Upper lobe of right lung (tissue), 1 donor: ENCODE data around the gene GPR21. TPM values are rescaled to one million over a fixed set of nuclear protein-coding genes. Genes with fewer than 3 reads are reported as not detected.
A peak's percentile ranks its signal among the peaks of the same experiment; 100 is the strongest.

ENCODE experiments used
- ATAC-seq: fragments of 200-7000 bp; cut with Tn5 transposase; one replicate; pipeline ENCODE4 v1.9.1; 2020; ENCODE audit warnings: mild to moderate bottlenecking, moderate library complexity
- DNase-seq: peaks from one replicate; pipeline ENCODE4 v3.0.0-alpha.2; 2020
- H3K27ac ChIP-seq: fragments of 200-600 bp; one replicate; pipeline ENCODE4 v1.8.0; 2022
- H3K27me3 ChIP-seq: fragments of 200-600 bp; one replicate; pipeline ENCODE4 v1.8.0; 2022; ENCODE audit warnings: mild to moderate bottlenecking
- H3K36me3 ChIP-seq: fragments of 200-600 bp; one replicate; pipeline ENCODE4 v1.8.0; 2022
- H3K4me1 ChIP-seq: fragments of 200-600 bp; one replicate; pipeline ENCODE4 v1.8.0; 2022
- H3K4me3 ChIP-seq: fragments of 200-600 bp; one replicate; pipeline ENCODE4 v1.8.0; 2022; ENCODE audit warnings: mild to moderate bottlenecking
- H3K9me3 ChIP-seq: fragments of 200-600 bp; one replicate; pipeline ENCODE4 v1.8.0; 2022
- intact Hi-C: fragments of 100-400 bp; cut with DNase I; formaldehyde crosslinking; loops from one replicate; pipeline ENCODE4 v1.11.0; 2022
- total RNA-seq: library from RNA; stranded (reverse); fragmentation: NEBNext Ultra II Directional; extraction: Animal tissue kit (Norgen Biotek cat#: 25700); gene quantifications from one replicate; pipeline ENCODE4 v1.2.1, GENCODE V29; 2021
- TF ChIP-seq, protein P1 (sequence below): fragments of 200-600 bp; IDR thresholded peaks from one replicate; pipeline ENCODE4 v1.8.0; 2022; ENCODE audit warnings: antibody characterized with exemption
- donor health status: DM: no; HTN: yes; CAD: no; lungs with severe emphysema.

Gene GPR21
- total RNA-seq, 1 donor from 2014 or later: 3.3 TPM

DNA sequence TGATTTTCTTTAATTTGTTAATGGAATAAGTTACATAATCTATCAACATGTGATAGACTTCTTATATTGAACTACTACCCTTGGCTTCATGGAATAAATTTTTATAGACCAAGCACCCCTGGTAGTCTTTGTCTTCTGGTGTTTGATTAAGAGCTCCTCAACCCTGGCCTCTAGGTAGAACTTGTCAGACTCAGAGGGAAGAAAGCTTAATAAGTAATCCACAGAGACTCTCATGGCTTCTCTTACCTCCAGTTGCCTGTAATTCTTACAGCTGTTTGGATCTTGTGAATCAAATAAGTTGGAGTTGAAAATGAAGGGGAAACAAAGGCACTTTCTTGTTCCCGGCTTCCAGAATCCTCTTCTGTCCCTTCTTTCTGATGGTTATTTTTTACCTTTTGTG lies 7.0 kb upstream of the GPR21 start:
- TF ChIP-seq, protein P1, sequence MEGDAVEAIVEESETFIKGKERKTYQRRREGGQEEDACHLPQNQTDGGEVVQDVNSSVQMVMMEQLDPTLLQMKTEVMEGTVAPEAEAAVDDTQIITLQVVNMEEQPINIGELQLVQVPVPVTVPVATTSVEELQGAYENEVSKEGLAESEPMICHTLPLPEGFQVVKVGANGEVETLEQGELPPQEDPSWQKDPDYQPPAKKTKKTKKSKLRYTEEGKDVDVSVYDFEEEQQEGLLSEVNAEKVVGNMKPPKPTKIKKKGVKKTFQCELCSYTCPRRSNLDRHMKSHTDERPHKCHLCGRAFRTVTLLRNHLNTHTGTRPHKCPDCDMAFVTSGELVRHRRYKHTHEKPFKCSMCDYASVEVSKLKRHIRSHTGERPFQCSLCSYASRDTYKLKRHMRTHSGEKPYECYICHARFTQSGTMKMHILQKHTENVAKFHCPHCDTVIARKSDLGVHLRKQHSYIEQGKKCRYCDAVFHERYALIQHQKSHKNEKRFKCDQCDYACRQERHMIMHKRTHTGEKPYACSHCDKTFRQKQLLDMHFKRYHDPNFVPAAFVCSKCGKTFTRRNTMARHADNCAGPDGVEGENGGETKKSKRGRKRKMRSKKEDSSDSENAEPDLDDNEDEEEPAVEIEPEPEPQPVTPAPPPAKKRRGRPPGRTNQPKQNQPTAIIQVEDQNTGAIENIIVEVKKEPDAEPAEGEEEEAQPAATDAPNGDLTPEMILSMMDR: no peak

DNA sequence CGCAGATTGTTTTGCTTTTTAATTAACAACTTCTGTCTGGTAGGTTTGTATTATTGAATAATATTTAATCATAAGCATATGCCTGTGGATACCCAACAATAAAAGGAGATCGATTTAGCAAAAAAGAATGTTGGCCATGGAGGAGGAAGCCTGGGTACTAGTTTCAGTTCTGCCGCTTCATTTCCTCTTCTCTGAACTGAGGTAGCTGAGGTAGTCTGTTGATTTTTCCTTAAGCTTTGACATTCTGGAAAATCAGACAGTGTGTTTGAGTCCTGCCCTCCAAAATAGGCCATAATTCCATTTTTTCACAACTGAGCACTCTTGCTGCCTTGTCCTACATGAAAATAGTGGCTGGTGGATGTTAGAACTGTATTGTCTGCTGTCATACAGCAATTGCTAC lies 6.0 kb upstream of the GPR21 start:
- Histone ChIP-seq H3K36me3 (peaks cover 25% of the 10 kb centered on the region), H3K27ac (no peak overlapping the region), H3K4me3 (no peak overlapping the region), H3K27me3 (no peaks in the 10 kb centered on the region), H3K4me1 (peaks cover 7% of the 10 kb centered on the region), H3K9me3 (no peaks in the 10 kb centered on the region)
- DNase-seq (no peak), ATAC-seq (no peak)
- TF ChIP-seq, protein P1: no peak
- intact Hi-C loops: no loop called here

More for the DNA sequence above, 7.0 kb upstream of the GPR21 start:
- H3K27me3 ChIP-seq: no peaks in the 10 kb centered on the region
- ATAC-seq (no peak), DNase-seq (no peak)
- H3K36me3 ChIP-seq: peaks cover 36% of the 10 kb centered on the region
- H3K4me1 ChIP-seq: peaks cover 7% of the 10 kb centered on the region
- intact Hi-C loops: no loop called here
- no peak overlapping the region for H3K4me3 ChIP-seq
- no peaks in the 10 kb centered on the region for H3K9me3 ChIP-seq
- no peak overlapping the region for H3K27ac ChIP-seq

DNA sequence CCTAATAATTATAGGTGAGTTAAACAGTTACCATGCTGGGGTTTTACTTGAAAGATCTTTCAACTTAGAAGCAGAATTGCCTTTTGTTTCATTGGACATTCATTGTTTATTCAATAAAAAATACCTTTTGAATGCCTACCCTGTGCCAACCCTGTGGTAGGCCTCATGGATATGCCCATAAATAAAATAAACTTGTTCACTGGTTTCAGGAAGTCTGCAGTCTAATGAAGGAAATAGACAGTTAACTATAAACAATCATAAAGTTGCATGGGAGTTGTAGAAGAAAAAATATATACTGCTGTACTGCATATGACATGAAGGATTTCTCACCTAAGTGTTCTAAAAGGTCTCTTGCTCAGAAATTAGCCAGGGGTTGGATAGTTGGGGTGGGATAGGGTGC lies 5.3 kb upstream of the GPR21 start:
- Histone ChIP-seq H3K36me3 (peaks cover 20% of the 10 kb centered on the region), H3K9me3 (no peaks in the 10 kb centered on the region), H3K27ac (no peak overlapping the region), H3K27me3 (no peaks in the 10 kb centered on the region), H3K4me1 (peaks cover 7% of the 10 kb centered on the region), H3K4me3 (no peak overlapping the region)
- TF ChIP-seq, protein P1: no peak
- DNase-seq: no peak
- ATAC-seq: no peak
- intact Hi-C loops: no loop called here

DNA sequence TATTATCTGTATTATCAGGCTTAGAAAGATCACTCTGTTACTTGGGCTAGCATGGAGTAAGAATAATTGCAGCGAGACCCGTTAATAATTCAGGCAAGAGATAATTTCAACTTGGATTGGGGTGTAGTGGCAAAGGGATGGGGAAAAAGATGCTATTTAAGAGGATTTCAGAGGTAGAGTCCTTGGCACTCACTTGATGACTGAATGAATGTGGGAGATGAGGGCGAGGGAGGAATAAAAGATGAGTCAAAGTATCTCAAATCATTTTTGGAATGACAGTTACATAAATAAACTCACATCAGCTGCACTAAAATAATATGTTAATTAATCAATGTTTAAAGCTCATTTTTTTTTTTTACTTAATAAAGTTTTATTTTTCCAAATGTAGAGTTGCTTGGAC lies 4.5 kb upstream of the GPR21 start:
- no peaks in the 10 kb centered on the region for H3K27me3 ChIP-seq
- no peak for DNase-seq
- H3K4me1 ChIP-seq: peaks cover 7% of the 10 kb centered on the region
- H3K36me3 ChIP-seq: peaks cover 15% of the 10 kb centered on the region
- H3K9me3 ChIP-seq: no peaks in the 10 kb centered on the region
- no peak overlapping the region for H3K4me3 ChIP-seq
- TF ChIP-seq, protein P1: no peak
- ATAC-seq: no peak
- intact Hi-C loops: no loop called here
- no peak overlapping the region for H3K27ac ChIP-seq

DNA sequence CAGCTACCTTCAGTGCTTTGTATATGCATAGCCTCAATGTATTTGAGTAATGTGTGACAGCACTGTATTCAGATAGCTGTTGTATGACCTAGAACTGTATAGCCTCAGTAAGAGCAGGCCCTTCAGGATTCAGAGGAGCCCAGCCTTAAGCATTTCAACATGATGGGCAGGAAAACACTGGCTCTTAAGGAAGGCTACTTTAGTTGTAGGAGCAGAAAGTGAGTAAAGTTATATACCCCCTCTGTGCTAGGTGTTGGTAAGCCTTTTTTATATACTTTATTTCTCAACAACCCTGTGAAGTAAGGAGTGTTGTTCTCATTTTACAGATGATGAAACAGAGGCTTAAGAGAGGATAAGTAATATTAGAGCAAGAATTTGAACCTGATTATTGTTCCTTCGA lies 1.5 kb upstream of the GPR21 start:
- H3K27ac ChIP-seq: no peak overlapping the region
- H3K4me1 ChIP-seq: peaks cover 11% of the 10 kb centered on the region
- TF ChIP-seq, protein P1: no peak
- DNase-seq (no peak), ATAC-seq (peak; percentile 71)
- H3K9me3 ChIP-seq: no peaks in the 10 kb centered on the region
- no peaks in the 10 kb centered on the region for H3K27me3 ChIP-seq
- H3K4me3 ChIP-seq: no peak overlapping the region
- H3K36me3 ChIP-seq: peaks cover 15% of the 10 kb centered on the region
- intact Hi-C loops: no loop called here

DNA sequence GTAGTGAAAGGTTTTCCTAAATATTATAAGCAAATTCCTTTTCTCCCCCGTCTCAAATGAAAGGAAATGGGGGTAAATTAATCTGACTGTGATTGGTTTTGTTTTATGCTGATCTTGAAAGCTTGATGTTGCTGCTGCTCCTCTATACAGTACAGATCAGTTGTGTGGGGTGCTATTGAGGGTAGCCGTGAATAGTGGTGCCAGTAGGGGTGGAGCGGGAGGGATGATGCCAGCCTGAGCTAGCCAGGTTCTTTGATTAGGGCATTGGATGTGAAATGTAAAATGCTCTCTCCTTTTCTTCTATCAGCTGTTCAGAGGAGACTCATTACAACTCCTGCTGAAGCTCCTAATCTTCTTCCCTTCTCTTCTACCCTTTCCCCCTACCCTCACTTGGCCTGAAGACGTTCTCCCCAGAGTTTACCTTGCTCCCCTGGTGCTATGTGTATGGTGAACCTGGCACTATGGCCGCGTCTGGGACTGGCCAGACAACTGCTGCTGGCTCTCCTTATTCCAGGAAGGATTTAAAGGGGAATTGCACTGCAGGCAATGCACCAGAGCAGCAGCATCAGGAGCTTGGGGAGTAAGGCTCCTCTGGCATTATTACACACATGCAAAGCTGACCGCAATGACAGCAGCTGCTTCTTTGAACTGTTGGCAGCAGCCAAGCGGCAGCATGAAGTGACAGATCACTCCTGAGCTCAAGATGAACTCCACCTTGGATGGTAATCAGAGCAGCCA lies 566 bp downstream of the GPR21 start:
- peak overlapping the region; percentile 15 for H3K4me3 ChIP-seq
- intact Hi-C loops: no loop called here
- no peak for ATAC-seq
- H3K9me3 ChIP-seq: no peaks in the 10 kb centered on the region
- H3K27ac ChIP-seq: no peak overlapping the region
- TF ChIP-seq, protein P1: no peak
- DNase-seq: no peak
- peaks cover 13% of the 10 kb centered on the region for H3K36me3 ChIP-seq
- H3K27me3 ChIP-seq: no peaks in the 10 kb centered on the region
- peaks cover 10% of the 10 kb centered on the region for H3K4me1 ChIP-seq
